NOMO-1 treated with dmso at 0.1 percent for 144 hours (cell line): ENCODE results near the gene ACBD4.
A peak's percentile ranks its signal among the peaks of the same experiment; 100 is the strongest.
"Not testable (repeated sequence)": the region's sequence is repeated elsewhere in the genome, so short reads cannot be mapped to it uniquely, and the experiment has no call there.

Source experiments
- DNase-seq: peaks from one replicate; lab custom pipeline; 2025; ENCODE audit not compliant: unreplicated experiment; lab: John Stamatoyannopoulos, UW

The ACBD4 gene

DNA sequence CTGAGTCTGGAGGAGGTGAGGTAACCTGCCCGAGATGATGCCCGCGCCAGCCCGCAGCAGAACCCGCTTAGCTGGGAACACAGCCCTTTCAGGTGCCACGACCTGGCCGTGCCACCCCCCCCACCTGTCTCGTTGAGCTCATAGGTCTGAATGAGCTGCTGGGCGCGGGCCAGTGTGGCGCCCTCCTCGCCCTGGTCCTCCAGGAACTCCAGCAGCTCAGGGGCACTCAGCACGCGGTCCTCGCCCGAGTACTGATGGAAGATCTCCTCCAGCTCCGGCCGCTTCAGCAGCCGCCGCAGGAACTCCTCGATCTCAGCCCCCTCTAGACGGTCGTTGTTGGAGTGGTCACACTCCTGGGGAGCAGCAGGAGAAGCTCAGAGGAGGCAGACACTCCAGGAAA, 16.8 kb upstream of the ACBD4 start:
- DNase-seq: no peak

DNA sequence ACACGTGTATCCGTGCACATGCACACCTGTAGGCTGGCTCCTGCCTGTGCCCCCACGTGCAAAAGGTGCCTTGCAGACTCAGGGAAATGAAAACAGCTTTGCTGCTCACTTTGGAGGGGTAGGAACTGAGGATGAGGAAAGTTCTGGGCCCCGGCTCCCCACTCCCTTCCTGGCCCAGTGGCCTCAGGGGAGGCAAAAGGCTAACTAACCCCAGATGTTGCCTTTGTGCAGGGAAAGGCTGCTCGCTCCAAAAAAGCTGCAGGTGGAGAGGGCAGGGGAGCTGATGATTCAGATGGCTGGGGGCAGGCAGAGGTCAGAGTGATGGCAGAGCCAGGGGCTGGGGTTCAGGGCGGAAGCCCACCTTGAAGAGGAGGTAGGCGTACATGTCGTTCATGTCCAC, 15.5 kb upstream of the ACBD4 start:
- DNase-seq: no peak

DNA sequence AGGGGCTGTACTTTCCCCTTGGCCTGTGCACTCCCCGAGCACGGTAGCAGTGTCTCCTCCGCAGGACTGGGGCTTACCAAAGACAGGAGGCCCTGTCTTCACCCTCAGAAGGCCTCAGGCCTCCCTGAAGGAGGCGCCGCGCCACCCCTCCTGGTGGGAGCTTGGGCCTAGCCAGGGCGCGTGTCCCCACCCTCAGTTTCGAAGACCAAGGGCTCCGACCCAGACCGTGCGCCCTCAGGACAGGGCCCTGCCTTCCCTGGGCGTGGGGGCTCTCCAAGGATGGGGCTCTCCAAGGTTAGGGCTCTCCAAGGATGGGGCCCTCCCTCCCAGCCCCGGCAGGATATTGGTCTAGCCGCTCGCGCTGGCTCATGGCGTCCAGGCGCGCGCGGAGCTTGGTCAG, 14.9 kb upstream of the ACBD4 start:
- DNase-seq: no peak

DNA sequence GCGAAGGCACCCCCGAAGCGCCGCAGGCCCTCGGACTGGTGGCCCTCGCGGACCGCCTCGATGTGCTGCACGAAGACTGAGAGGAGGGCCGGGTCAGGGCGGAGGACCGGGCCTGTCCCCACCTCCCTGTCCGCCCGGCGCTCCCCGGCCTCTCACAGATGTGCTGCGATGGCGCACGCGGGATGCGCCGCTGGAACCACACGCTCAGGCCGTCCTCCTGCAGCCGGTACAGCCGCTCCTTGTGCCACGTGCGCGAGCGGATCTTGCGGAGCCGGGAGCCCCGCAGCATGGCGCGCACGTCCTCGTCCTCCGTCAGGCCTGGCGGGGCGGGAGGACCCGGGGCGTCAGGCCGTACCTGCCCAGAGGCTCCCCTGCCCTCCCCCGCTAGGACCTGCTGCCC, 14.4 kb upstream of the ACBD4 start:
- DNase-seq: no peak

DNA sequence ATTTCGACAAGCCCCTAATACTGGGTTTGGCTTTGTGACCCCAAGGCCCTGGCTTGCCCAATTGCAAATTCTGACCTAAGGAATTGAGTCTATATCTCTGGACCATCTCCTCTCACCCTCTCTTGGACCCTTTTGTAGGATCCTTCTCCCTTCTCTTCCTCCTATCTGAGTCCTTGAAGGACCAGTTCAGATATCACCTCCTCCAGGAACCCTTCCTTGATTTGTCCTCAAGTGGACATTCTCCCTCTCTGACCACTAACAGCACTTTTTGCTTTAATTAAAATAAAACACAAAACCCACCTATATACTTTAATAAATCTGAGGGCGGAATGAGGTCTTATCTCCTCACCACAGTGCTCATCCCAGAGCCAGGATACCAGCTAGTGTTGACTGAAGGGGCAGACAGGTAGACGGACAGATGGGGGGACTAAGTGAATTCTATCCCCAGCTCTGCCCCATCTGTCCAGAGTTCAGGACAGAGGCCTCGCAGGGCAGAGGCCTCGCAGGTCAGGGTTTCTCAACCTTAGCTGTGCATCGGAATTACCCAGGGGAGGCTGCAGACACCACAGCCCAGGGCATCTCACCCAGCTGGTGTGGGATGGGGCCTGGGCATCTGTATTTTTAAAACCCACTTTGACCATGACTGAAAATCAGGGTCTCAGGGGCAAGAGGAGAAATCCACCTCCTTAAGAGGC, 12.3 kb upstream of the ACBD4 start:
- no peak for DNase-seq

DNA sequence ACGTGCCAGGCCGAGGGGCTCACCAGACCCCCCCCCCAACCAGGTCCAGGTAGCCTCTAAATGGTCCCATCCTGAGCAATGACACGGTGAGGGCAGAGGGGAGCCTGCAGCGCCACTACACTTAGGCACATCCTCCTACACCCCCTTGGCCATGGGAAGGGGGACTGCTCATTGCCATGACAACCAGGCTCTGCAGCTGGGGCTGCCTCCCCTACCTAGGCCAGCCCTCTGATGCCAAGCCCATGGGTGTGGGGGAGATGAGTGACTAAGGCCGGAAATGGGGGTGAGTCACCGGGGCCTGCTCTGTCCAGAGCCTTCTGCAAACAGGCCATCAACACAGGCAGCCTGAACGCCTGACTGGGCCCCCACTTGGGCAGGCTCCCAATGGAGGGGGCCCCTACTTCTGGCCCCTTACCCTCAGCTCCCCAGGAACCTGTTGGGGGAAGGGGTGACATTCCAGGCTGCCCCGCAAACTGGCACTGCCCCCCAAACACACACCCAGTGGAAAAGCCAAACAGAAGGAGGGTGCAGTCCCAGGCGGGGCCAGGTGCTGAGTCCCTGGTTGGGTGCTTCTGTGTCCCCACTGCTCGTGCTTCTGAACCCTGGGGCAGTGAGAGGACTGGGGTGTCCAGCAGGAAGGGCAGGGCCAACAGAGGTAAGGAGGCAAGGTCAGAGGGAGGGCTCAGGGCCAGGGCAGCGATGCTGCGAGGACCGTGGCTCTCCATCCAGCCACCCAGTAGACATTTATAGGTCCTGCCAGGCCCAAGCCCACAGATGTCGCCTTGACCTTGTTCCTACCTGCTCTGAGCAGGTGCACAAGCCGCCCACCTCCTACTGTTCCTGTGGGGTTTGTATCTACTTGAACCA, 11.3 kb upstream of the ACBD4 start:
- peak; percentile 86 for DNase-seq

DNA sequence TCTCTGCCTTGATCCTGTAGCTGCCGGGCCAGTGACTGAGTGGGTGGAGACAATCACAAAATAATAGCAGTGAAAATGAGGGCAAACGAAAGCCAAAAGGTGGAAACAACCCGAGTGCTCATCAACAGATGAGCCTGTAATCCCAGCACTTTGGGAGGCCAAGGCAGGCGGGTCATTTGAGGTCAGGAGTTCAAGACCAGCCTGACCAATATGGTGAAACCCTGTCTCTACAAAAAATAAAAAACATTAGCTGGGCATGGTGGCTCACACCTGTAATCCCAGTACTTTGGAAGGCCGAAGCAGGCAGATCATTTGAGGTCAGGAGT, 10.7 kb upstream of the ACBD4 start:
- DNase-seq: not testable (repeated sequence)

DNA sequence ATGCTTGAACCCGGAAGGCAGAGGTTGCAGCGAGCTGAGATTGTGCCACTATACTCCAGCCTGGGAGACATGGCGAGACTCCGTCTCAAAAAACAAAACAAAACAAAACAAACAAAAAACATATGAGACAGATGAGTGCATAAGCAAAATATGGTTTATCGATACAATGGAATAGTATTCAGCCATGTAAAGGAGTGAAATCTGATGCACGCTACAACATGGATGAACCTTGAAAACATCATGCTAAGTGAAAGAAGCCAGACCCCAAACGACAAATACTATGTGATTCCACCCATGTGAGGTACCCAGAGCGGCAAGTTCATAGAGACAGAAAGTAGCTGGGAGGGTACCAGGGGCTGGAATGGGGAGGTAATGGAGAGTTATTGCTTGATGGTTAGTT, 10.0 kb upstream of the ACBD4 start:
- DNase-seq: no peak

DNA sequence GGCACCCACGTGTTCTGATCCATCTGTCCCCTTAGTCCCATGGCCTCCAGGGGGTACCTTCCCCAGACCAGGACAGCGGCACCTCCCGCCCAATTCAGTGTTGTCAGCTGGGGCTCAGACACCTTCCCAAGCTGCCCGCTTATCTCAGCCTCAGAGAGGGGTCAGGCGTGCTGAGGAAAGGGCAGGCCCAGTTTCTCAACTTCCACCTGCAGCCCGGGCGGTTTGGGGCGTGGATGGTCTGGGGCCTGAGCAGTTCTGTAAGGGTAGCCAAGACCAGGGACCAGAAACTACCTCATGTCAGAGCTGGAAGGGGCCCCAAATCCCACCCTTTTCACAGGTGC, 8.3 kb upstream of the ACBD4 start:
- no peak for DNase-seq

DNA sequence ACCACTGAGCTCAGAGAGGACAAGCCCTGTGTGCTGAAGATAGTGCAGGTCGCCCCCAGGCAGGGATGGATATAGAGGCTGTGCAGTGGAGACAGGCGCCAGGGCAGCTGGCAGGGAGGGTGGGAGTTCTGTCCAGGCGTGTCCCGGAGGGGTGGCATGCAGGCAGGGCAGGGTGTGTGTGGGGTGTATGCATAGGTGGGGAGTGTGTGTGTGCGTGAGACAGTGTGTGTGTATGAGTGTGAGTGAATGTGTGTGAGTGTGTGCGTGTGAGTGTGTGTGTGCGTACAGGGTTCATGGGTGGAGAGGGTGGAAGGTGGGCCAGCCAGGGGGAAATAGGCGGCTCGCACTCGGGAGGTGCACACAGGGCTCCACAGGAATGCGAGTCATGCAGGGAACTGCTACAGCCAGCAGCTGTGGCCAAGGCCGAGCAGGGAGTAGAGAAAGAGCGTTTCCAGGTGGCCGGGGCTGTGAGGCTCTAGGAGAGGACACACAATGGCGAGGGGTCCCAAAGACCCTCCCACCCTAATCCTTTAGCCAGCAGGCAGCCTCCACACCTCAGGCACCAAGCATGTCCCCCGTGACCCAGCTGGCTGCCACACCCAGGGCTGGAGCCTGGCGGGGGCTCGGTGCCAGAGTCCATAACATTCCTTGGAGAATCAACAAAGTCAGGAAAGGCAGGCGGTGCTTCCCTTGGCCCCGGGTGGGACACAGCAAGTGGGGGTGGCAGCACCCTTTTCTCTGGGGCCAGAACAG, 7.8 kb upstream of the ACBD4 start:
- DNase-seq: no peak

DNA sequence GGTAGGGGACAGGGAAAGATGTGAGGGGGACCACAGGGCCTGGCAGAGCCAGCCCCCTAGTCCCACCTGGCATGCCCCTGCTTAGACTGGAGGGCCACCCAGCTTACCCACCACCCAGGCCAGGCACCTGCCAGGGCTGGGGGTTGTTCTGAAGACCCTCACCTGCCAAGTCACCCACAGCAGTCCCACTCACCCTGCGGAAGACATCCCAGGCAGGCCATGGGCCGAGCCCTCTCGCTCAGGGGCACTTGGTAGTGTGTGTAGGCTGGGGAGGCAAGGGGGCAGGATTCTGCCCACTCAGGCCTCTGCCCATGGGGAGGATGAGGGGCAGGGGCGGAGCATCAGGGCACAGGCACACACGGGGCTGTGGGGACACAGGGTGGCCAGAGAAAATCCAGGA, 7.2 kb upstream of the ACBD4 start:
- no peak for DNase-seq

DNA sequence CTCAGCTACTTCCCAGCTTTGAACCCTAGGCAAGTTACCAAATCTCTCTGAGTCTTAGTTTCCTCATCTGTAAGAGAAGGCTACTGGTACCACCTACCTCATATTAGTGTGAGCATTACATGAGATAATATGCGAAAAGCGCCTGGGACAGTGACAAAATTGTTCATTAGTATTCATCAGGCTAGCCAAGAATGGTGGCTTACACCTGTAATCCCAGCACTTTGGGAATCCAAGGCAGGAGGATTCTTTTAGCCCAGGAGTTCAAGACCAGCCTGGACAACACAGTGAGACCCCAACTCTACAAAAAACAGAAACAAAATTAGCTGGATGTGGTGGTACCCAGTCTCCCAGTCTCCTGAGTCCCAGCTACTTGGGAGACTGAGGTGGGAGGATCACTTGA, 6.5 kb upstream of the ACBD4 start:
- DNase-seq: no peak

DNA sequence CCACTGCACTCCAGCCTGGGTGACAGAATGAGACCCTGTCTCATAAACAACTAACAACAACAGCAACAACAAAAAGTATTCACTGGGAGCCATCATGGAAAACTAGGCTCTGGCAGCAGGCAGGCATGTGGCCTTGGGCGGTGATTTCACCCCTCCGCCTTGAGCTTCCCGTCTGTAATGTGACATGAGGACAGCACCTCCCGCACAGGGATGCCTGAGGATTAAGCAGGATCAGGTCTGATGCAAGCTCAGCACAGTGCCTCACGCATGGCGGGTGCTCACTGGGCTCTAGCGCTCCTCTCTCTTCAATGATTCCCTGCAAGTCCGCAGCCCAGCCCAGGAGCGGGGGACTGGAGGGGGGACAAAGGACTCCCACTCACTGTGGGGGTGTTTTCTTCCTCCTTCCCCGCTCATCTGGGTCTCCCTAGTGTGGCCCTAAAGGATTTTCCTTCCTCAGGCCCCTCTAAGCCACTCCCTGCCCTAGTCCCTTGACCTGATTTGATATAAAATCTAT, 6.0 kb upstream of the ACBD4 start:
- no peak for DNase-seq

DNA sequence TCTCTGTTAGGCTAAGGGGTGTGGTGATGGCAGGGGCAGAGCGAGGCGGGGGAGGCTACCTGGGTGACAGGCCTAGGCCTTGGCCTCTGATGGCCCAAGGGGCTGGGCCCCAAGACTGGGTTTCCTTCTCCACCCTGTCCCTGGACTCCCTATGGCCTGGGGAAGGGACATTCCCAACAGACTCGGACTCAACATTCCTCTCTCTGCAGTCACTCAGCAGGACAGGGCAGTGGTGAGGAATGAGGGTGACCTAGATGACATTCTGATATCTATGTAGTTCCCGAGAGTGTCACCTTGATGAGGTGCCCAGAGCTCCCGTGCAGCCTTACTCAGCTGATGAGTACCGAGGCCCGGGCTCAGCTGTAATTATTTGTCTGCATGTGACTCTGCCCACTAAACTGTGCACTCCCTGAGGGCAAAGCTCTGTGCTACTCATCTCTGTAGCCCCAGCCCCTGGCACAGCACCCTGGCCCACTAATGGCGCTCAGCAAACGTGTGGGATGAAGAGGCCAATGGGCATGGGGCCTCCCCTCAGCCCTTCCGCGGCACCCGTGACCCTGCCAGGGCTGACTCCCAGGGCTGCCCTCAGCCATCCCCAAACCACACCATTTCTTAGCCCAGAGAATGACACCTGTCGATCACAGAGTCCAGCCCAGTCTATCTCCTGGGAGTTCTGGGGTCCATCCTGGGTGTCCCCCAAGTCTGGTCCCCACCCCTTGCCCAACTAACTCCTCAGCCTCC, 5.4 kb upstream of the ACBD4 start:
- no peak for DNase-seq

DNA sequence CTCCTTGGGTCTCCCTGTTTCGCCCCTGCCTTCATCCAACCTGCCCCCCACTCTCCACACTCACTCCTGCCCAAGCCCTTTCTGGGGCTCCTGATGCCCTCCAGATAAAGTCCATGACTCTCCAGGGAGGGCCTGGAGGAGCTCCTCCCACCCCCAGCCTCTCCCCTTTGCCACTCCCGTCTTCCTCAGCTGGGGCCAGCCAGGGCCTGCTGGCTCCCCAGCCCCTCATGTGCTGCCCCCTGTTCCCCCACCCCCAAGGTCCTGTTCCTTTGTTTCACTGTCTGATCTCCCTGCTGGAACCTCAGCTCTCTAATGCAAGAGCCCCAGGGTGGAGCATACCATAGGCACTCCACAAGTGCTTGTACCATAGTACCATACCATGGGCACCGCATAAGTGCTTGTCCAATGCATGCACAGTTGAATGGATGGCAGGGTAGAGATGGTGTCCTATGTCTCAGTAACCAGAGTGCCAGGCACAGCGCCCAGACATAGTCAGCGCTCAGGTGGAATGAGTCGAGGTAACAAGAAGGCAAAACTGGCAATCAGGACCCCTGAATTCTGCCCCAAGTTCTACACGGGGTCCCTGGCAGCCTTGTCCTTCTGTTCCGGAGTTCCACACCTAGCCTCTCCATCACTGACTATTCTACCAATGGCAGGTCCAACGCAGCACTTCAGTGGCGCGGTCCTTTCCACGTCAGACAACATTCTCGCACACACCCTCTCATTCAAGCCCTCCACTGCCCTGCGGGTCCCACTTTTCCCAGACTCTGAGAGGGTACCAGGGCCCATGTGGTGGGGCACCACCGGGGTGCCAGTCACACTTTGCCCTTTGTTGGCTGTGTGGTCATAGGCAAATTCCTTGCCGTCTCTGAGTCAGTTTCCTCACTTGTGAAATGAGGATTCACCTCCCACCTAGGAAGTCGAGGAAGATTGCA, 4.5 kb upstream of the ACBD4 start:
- no peak for DNase-seq

DNA sequence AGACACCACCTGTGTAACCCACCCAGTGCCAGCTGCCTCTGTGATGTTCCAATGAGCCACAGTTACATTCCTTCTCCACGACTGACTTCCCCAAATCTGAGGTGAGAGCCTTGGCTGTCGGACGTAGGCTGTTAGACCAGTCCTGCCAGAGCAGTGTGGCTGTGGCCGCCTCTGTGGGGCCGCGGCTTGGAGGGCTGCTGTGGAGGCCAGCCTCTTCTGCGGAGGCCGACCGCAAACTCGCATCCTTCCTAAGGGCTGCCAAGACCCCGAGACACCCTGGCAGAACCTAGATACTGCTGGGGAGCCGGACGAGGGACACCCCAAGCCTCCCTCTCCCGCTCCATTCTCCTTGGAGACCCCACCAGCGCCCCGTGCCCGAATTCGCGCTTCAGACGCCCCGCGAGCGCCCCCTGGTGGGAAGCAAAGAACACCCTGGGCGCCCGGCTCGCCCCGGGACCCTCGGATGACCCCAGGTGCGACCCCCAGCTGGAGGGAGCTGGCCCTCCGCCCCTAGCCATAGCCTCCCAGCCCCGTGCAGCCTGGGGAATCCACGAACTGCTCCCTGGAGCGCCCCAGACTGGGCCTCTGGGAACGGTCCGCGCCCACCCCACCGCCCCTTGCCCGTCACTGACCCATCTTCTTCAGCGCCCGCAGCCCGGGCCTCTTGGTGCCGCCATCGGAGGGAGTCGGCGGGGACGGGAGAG, 3.7 kb upstream of the ACBD4 start:
- DNase-seq: no peak

DNA sequence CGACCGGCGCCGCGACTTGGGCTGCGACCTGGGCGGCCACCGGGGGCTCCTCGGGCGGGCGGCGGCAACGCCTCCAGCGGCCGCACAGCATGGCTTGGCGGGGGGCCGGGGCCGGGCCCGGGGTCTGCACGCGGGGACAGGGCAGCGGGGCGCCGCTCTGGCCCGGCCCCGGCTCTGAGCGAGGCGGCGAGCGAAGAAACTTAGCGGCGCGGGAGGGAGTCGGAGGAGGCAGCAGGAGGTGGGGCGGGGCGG, 3.2 kb upstream of the ACBD4 start, which contains the start of gene PLCD3:
Gene PLCD3 (minus strand): TSS at position 196 of the 252 bp plus-strand sequence. CDS start 105 bp downstream, at position 91.
- DNase-seq: peak; percentile 60

DNA sequence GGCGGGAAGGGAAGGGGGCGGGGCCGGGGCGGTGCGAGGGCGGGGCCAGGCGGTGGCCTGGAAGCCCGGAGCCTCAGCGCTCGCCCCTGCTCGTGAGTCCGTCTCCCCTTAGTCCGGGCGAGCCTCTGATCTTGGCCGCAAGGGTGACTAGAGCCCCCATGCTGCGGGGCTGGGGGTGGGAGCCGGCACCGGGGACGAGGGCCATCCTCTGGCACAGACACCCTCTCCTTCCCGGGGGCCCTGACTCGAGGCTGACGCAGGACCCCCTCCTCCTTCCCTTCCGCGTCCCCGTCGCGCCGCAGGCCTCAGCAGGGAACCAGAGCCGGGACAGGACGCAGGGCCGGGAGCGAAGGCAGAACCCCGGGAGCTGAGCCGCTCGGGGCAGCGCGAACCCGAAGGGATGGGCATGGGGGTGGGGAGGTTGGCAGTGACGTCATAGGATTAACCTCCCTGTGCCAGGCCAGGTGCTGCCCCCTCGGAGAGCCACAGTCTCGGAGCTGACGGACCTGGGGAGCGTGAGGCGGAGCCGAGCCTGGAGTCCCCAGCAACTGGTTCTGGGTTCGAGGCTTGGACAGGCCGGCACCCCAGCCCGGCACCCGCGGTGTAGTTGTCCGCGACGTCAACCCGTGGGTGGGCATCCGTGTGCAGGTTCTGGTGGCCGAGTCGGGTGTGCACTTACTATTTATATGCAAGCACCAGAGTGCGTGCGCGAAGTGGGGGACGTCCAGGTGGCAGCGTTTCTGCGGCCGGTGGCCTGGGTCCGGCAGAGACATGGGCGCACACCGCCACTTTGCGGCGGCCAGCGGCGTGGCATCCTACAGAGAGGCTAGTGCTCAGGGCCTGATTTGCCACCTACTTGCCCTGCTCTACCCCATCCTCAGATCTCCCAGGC, 2.7 kb upstream of the ACBD4 start:
- DNase-seq: peak; percentile 57
